SK-N-SH (cell line): ENCODE measurements around the gene IL1RAP. TPM values are rescaled to one million over a fixed set of nuclear protein-coding genes. Genes with fewer than 3 reads are reported as not detected.

ENCODE experiments used
- CTCF ChIA-PET: fragments of 300-600, 350-600 bp; formaldehyde crosslinking; extraction: SDS; loops from one replicate; lab custom pipeline; 2021; lab: Yijun Ruan, JAX
- POLR2A ChIA-PET: fragments of 350-600 bp; sonication (Branson Sonifier 250); formaldehyde crosslinking; extraction: SDS; loops from one replicate; lab custom pipeline; 2020; ENCODE audit warnings: antibody characterized with exemption, inconsistent platforms; lab: Yijun Ruan, JAX
- DNase-seq: peaks from one replicate; pipeline ENCODE4 v3.0.0; 2012
- H2AFZ ChIP-seq: fragments of 200-600 bp; sonication (generic); 2 replicates; pipeline ENCODE4 v1.8.1; 2016; ENCODE audit warnings: antibody characterized with exemption, mild to moderate bottlenecking, low read depth
- H3F3A ChIP-seq: fragments of 200-600 bp; sonication (generic); replicated peaks from 2 replicates; pipeline ENCODE3; 2016; ENCODE audit warnings: antibody characterized with exemption, mild to moderate bottlenecking; ENCODE audit not compliant: insufficient read depth
- H3K27ac ChIP-seq, 2 experiments: fragments of 200-500 bp in 1 of 2; fragments of 200-600 bp in 1 of 2; sonication (Bioruptor generic) in 1 of 2; sonication (generic), shearing (Covaris generic) in 1 of 2; 2 replicates each; pipeline versions ENCODE4 v1.5.1 to v1.6.1; 2014 to 2016; ENCODE audit warnings: low read depth in 2 of 2, inconsistent platforms in 1 of 2, low read length in 1 of 2, mild to moderate bottlenecking in 1 of 2, mixed read lengths in 1 of 2
- H3K27me3 ChIP-seq: fragments of 200-600 bp; sonication (generic), shearing (Covaris generic); 2 replicates; pipeline ENCODE4 v1.6.1; 2016; ENCODE audit warnings: mixed run types; ENCODE audit not compliant: insufficient read depth
- H3K36me3 ChIP-seq, 2 experiments: fragments of 200-500 bp in 1 of 2; fragments of 200-600 bp in 1 of 2; sonication (Bioruptor generic) in 1 of 2; sonication (generic) in 1 of 2; replicated peaks in 1 of 2; 2 replicates each; pipeline versions ENCODE3 to v1.5.1; 2014 to 2016; ENCODE audit warnings: low read length in 1 of 2, mild to moderate bottlenecking in 1 of 2; ENCODE audit not compliant: insufficient read depth in 2 of 2, control insufficient read depth in 1 of 2
- H3K4me1 ChIP-seq, 2 experiments: fragments of 200-500 bp in 1 of 2; fragments of 200-600 bp in 1 of 2; sonication (Bioruptor generic) in 1 of 2; sonication (generic), shearing (Covaris generic) in 1 of 2; 2 replicates each; pipeline versions ENCODE4 v1.5.1 to v1.6.1; 2014 to 2016; ENCODE audit warnings: low read depth in 1 of 2, low read length in 1 of 2, mixed run types in 1 of 2; ENCODE audit not compliant: insufficient read depth in 2 of 2, control insufficient read depth in 1 of 2
- H3K4me2 ChIP-seq: fragments of 200-600 bp; sonication (generic), shearing (Covaris generic); 2 replicates; pipeline ENCODE4 v1.6.1; 2017; ENCODE audit warnings: mixed run types
- H3K4me3 ChIP-seq, 2 experiments: fragments of 200-500 bp in 1 of 2; fragments of 200-600 bp in 1 of 2; sonication (Bioruptor generic) in 1 of 2; sonication (generic), shearing (Covaris generic) in 1 of 2; 2 replicates each; pipeline versions ENCODE4 v1.5.1 to v1.8.1; 2014 to 2016; ENCODE audit warnings: low read depth in 2 of 2, inconsistent platforms in 1 of 2, low read length in 1 of 2, mild to moderate bottlenecking in 1 of 2, mixed read lengths in 1 of 2, moderate library complexity in 1 of 2
- H3K79me2 ChIP-seq: fragments of 200-600 bp; sonication (generic); 2 replicates; pipeline ENCODE4 v1.8.1; 2017; ENCODE audit warnings: mild to moderate bottlenecking; ENCODE audit not compliant: insufficient read depth
- H3K9ac ChIP-seq: fragments of 200-600 bp; sonication (generic); 2 replicates; pipeline ENCODE4 v1.6.1; 2017; ENCODE audit warnings: mixed run types
- H3K9me2 ChIP-seq: fragments of 200-600 bp; sonication (generic); 2 replicates; pipeline ENCODE4 v1.6.1; 2017; ENCODE audit warnings: mixed run types
- H3K9me3 ChIP-seq: fragments of 200-600 bp; sonication (generic); 2 replicates; pipeline ENCODE4 v1.6.1; 2017; ENCODE audit warnings: mixed run types, mild to moderate bottlenecking, moderate library complexity
- H4K20me1 ChIP-seq: fragments of 200-600 bp; sonication (generic); 2 replicates; pipeline ENCODE4 v1.6.1; 2017; ENCODE audit warnings: mild to moderate bottlenecking, mixed run types; ENCODE audit not compliant: insufficient read depth
- CHD2 ChIP-seq: fragments of 150-350 bp; IDR thresholded peaks from 2 replicates; pipeline ENCODE4 v1.6.1; 2018; ENCODE audit warnings: low read length; ENCODE audit not compliant: partially characterized antibody
- ELF1 ChIP-seq: IDR thresholded peaks from 2 replicates; pipeline ENCODE4 v1.4.0; 2012
- EP300 ChIP-seq, 2 experiments: IDR thresholded peaks; 2 replicates each; pipeline versions ENCODE4 v1.4.0 to v1.6.1; 2012; ENCODE audit warnings: borderline replicate concordance in 1 of 2, low read depth in 1 of 2, low read length in 1 of 2
- FOSL2 ChIP-seq: IDR thresholded peaks from 2 replicates; pipeline ENCODE4 v1.4.0; 2012; ENCODE audit warnings: low read depth, mild to moderate bottlenecking, moderate library complexity, borderline replicate concordance
- FOXJ3 ChIP-seq: sonication (generic); formaldehyde crosslinking; IDR thresholded peaks from 2 replicates; pipeline ENCODE4 v1.5.1; 2020; ENCODE audit warnings: mild to moderate bottlenecking, missing genetic modification reagents
- GABPA ChIP-seq: IDR thresholded peaks from 2 replicates; pipeline ENCODE4 v1.4.0; 2012; ENCODE audit warnings: low read depth, mild to moderate bottlenecking
- IRF3 ChIP-seq: fragments of 150-350 bp; IDR thresholded peaks from 2 replicates; pipeline ENCODE4 v1.6.1; 2016; ENCODE audit warnings: mild to moderate bottlenecking, low read depth, low read length
- JUND ChIP-seq: IDR thresholded peaks from 2 replicates; pipeline ENCODE4 v1.4.0; 2012
- MEF2A ChIP-seq: IDR thresholded peaks from 2 replicates; pipeline ENCODE4 v1.4.0; 2012; ENCODE audit warnings: low read depth, borderline replicate concordance
- MXI1 ChIP-seq: IDR thresholded peaks from 2 replicates; pipeline ENCODE4 v1.6.1; 2012; ENCODE audit warnings: mild to moderate bottlenecking, low read depth, low read length, improper control_type of control experiment
- PBX3 ChIP-seq: IDR thresholded peaks from 2 replicates; pipeline ENCODE4; 2012
- POLR2AphosphoS5 ChIP-seq: IDR thresholded peaks from 2 replicates; pipeline ENCODE4 v1.6.1; 2012; ENCODE audit warnings: low read depth, low read length
- RAD21 ChIP-seq: IDR thresholded peaks from 2 replicates; pipeline ENCODE4 v1.6.1; 2012; ENCODE audit warnings: mild to moderate bottlenecking, low read length
- RCOR1 ChIP-seq: fragments of 150-350 bp; IDR thresholded peaks from 2 replicates; pipeline ENCODE4 v1.6.1; 2017; ENCODE audit warnings: antibody characterized with exemption, low read length
- RFX5 ChIP-seq: IDR thresholded peaks from 2 replicates; pipeline ENCODE4 v1.6.1; 2012; ENCODE audit warnings: mild to moderate bottlenecking, improper control_type of control experiment, low read length
- RXRA ChIP-seq: IDR thresholded peaks from 2 replicates; pipeline ENCODE4 v1.4.0; 2012; ENCODE audit warnings: low read depth, mild to moderate bottlenecking, borderline replicate concordance
- TAF1 ChIP-seq: IDR thresholded peaks from 2 replicates; pipeline ENCODE4 v1.6.1; 2012; ENCODE audit warnings: low read depth, mild to moderate bottlenecking, low read length, moderate library complexity, borderline replicate concordance
- TEAD4 ChIP-seq: IDR thresholded peaks from 2 replicates; pipeline ENCODE4 v1.4.0; 2012; ENCODE audit warnings: mild to moderate bottlenecking, borderline replicate concordance; ENCODE audit not compliant: insufficient read depth
- WGBS: methylation state at CpG from one replicate; pipeline ENCODE4 v1.1.6; 2017; ENCODE audit warnings: low lambda C conversion rate; 5-methylcytosine and 5-hydroxymethylcytosine counted together
- polyA plus RNA-seq, 3 experiments: library from polyadenylated mRNA; depleted of rRNA; stranded (reverse); fragments of >200 nt; gene quantifications; 2 replicates each; pipeline ENCODE4 v1.2.3, GENCODE V29; 2012
- TF ChIP-seq, protein P1 (sequence below): IDR thresholded peaks from 2 replicates; pipeline ENCODE4 v1.4.0; 2012; ENCODE audit warnings: low read depth
- TF ChIP-seq, protein P2 (sequence below): IDR thresholded peaks from 2 replicates; pipeline ENCODE4 v1.6.1; 2012; ENCODE audit warnings: mild to moderate bottlenecking, low read depth, low read length, moderate library complexity

The IL1RAP gene
- polyA plus RNA-seq, 1 of the 3 experiments (the other 2 are of a cell fraction): 7.6 TPM

GRCh38 chr3:190574473-190574872, 60.6 kb downstream of the IL1RAP start:
- H3K4me2 ChIP-seq: no peak overlapping the region
- H2AFZ ChIP-seq: no peak overlapping the region
- CTCF ChIA-PET: no interaction called here
- TF ChIP-seq RFX5 (no peak), CHD2 (no peak), EP300 (IDR thresholded peaks at IDR 0.05; ENCODE audit: borderline replicate concordance in 1 of 2, low read depth in 1 of 2, low read length in 1 of 2) (no peak), IRF3 (no peak), ELF1 (no peak), TEAD4 (no peak), POLR2AphosphoS5 (no peak), RCOR1 (no peak), MXI1 (no peak), PBX3 (no peak), GABPA (no peak), JUND (no peak), RAD21 (no peak), FOSL2 (no peak), RXRA (no peak), MEF2A (no peak), TAF1 (no peak), FOXJ3 (CRISPR knock-in tag) (no peak)
- TF ChIP-seq, protein P1, sequence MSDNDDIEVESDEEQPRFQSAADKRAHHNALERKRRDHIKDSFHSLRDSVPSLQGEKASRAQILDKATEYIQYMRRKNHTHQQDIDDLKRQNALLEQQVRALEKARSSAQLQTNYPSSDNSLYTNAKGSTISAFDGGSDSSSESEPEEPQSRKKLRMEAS: no peak
- TF ChIP-seq, protein P2, sequence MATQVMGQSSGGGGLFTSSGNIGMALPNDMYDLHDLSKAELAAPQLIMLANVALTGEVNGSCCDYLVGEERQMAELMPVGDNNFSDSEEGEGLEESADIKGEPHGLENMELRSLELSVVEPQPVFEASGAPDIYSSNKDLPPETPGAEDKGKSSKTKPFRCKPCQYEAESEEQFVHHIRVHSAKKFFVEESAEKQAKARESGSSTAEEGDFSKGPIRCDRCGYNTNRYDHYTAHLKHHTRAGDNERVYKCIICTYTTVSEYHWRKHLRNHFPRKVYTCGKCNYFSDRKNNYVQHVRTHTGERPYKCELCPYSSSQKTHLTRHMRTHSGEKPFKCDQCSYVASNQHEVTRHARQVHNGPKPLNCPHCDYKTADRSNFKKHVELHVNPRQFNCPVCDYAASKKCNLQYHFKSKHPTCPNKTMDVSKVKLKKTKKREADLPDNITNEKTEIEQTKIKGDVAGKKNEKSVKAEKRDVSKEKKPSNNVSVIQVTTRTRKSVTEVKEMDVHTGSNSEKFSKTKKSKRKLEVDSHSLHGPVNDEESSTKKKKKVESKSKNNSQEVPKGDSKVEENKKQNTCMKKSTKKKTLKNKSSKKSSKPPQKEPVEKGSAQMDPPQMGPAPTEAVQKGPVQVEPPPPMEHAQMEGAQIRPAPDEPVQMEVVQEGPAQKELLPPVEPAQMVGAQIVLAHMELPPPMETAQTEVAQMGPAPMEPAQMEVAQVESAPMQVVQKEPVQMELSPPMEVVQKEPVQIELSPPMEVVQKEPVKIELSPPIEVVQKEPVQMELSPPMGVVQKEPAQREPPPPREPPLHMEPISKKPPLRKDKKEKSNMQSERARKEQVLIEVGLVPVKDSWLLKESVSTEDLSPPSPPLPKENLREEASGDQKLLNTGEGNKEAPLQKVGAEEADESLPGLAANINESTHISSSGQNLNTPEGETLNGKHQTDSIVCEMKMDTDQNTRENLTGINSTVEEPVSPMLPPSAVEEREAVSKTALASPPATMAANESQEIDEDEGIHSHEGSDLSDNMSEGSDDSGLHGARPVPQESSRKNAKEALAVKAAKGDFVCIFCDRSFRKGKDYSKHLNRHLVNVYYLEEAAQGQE: no peak
- no peak for DNase-seq
- H3K9me2 ChIP-seq: no peaks in the 10 kb centered on the region
- H3K36me3 ChIP-seq: peaks cover 0 to 4% of the 10 kb centered on the region in 2 experiments
- H3K79me2 ChIP-seq: no peaks in the 10 kb centered on the region
- 29% methylated on average over 2 of the region's 2 CpGs for WGBS
- H3K27ac ChIP-seq: no peak overlapping the region
- H3K27me3 ChIP-seq: no peaks in the 10 kb centered on the region
- no peaks in the 10 kb centered on the region for H3F3A ChIP-seq
- H3K4me3 ChIP-seq: no peak overlapping the region
- POLR2A ChIA-PET: no interaction called here
- H4K20me1 ChIP-seq: no peaks in the 10 kb centered on the region
- H3K9ac ChIP-seq: no peak overlapping the region
- H3K4me1 ChIP-seq: peaks cover 0 to 9% of the 10 kb centered on the region in 2 experiments; a peak in 1 of 4 replicates
- no peaks in the 10 kb centered on the region for H3K9me3 ChIP-seq
